NCI-H1436 (cell line): ENCODE results near the gene NEGR1.

Experiments used
- DNase-seq: peaks from one replicate; lab custom pipeline; 2025; lab: John Stamatoyannopoulos, UW

The NEGR1 gene

GRCh38 chr1:71464016-71464415 is 818.3 kb downstream of the NEGR1 start:
- no peak for DNase-seq

- DNase-seq, result no peak
Observed at GRCh38 chr1:71463144-71463543, 819.2 kb downstream of the NEGR1 start.

GRCh38 chr1:71462247-71462646 is 820.1 kb downstream of the NEGR1 start:
- DNase-seq, result no peak

DNA sequence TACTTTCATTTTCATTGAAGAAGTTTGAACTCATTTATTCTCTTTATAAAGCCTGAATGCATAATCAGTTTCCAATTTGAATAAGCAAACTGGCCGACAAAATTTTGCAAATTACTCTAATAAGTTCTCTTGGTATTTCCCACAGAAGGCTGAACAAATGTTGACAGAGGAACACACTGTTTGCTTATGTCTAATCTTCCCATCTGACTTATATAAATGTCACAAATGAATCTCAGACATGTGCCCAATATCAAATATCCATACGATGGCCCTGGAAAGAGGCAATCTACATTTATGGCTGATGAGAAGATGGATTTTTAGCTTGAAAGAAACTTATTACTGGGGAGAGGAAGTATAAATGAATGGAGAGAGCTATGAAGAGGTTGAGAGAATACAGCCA is 820.9 kb downstream of the NEGR1 start:
- DNase-seq, result no peak

DNA sequence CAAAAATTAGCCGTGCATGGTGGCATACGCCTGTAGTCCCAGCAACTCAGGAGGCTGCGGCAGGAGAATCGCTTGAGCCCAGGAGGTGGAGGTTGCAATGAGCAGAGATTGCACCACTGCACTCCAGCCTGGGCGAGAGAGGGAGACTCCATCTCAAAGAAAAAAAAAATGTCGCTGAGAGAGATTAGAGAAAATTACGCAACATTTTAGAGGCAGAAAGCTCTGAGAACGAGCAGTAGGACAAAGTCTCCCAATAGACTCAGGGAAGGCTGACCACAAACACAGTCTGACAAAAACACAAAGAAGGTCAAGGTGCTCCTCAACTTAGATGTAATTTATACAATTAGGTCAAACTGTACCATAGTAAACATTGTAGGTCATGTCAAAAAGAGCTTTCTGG is 833.9 kb downstream of the NEGR1 start:
- no peak for DNase-seq

GRCh38 chr1:71438626-71439025 is 843.7 kb downstream of the NEGR1 start:
- DNase-seq, result no peak

DNA sequence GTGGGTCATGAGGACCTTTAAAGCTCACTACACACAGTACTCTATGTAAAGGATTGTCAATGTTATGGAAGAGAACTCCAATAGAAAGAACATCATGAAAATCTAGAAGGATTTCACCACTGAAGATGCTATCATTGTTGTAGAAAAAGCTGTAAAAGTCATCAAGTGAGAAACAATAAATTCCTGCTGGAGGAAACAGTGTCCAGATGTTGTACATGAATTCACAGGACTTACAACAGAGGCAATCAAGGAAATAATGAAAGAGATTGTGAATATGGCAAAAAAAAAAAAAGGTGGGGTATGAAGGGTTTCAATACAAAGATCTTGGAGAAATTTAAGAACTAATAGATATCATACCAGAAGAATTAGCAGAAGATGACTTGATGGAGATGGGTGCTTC is 846.4 kb downstream of the NEGR1 start:
- DNase-seq, result no peak

DNA sequence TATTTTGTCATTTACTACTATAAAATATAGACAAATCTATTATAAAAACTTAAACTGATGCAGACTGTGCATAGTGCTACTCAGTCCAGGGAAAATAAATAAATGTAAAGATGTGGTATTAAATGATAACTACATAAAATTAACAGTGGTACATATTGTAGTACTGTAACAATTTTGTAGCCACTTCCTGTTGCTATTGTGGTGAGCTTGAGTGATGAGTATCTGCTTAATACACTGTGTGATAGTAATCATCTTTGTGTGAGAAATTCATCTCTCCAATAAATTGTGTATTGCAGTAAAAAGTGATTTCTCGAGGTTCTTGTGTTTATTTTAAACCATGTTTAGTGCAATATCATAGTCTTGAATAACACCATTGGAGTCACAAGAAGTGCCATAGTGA is 848.1 kb downstream of the NEGR1 start:
- DNase-seq, result no peak

- no peak for DNase-seq
Observed at GRCh38 chr1:71428029-71428428, 854.3 kb downstream of the NEGR1 start.

DNA sequence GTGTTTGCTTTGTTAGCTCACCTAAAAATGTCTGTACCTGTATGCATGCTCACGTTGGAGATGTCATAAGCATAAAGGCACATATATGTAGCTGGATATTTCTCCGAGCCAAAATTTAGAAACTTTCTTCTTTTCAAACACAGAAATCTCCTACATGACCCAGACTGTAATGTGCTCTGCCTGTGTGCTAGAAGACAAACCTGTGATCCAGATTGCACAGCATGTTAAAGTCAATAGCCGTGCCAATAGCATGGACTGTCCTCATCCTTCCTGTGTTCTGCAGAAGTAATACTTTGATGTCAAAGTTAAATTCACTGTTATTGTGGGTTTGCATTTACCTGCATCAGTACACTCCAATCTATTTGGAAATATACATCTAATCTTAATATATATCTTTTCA is 855.3 kb downstream of the NEGR1 start:
- DNase-seq, result no peak

GRCh38 chr1:71424536-71424935 is 857.8 kb downstream of the NEGR1 start:
- no peak for DNase-seq

DNA sequence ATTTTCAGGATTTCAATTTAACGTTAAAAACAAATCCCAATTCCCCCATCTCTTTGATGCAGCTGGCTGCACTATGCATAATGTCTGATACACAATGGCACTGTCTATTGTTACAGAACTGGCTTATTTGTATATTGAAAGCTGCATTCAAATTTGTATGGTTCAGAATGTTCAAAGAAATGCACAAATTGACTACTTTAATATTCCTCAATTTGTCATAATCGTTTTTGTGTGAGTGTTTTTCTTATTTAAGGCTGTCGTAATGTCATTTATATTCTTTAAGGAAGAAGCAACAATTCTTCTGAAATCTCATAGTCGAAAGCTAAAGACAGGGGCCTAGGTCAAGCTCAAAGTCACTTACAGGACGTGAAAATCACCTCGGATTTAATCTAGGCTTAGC is 860.1 kb downstream of the NEGR1 start:
- DNase-seq, result no peak

GRCh38 chr1:71417421-71417820 is 864.9 kb downstream of the NEGR1 start:
- DNase-seq, result no peak

DNA sequence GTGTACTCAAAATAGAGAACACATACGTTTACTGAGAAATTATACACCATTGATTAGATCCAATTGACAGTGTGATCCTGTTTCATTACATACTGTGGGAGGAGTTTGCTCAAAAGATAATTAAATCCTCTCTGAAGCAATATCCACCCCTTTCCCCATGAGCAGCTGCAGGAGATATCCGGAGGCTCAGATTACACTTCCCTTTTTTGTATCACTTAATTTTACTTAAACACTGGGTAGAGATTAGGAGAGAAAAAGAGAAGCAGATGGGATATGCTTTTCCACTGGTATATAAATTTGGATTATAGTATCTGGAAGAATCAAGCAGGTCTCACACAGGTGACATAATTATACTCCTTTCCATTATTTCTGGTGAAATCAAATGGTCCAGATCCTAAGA is 868.2 kb downstream of the NEGR1 start:
- DNase-seq, result peak; percentile 72

GRCh38 chr1:71413441-71414175 is 868.7 kb downstream of the NEGR1 start:
- no peak for DNase-seq

GRCh38 chr1:71400050-71400449 is 882.3 kb downstream of the NEGR1 start:
- no peak for DNase-seq

GRCh38 chr1:71399594-71399993 is 882.7 kb downstream of the NEGR1 start:
- no peak for DNase-seq

- DNase-seq, result no peak
Observed at GRCh38 chr1:71393301-71393700, 889.0 kb downstream of the NEGR1 start.

GRCh38 chr1:71390518-71390917 is 891.8 kb downstream of the NEGR1 start:
- no peak for DNase-seq

DNA sequence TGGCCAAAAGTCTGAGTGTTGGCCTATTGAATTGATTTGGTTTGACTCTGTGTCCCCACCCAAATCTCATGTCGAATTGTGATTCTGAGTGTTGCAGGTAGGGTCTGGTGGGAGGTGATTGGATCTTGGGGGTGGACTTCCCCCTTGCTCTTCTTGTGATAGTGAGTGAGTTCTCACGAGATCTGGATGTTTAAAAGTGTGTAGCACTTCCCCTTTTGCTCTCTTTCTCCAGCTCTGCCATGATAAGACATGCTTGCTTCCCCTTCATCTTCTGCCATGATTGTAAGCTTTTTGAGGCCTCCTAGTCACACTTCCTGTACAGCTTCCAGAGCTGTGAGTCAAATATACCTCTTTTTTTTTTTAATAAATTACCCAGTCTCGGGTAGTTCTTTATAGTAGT is 904.5 kb downstream of the NEGR1 start:
- DNase-seq, result no peak

DNA sequence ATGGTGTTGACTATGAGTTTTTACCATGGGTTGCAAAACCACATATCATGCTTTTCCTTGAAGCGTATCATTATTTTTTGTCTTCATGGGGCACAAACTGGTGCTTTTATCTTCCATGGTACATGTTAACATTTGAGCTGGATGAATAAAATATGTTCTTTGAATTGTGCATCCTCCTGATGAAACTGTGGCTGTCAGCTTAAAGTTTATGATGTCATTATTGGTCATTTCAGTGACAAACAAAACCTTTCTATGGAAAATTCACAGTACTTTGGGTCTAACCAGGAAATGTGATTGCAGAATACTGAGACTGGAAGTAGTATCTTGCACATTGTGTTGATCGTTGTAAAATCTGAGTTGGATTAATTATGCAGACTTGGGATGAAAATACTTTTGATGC is 909.8 kb downstream of the NEGR1 start:
- no peak for DNase-seq

DNA sequence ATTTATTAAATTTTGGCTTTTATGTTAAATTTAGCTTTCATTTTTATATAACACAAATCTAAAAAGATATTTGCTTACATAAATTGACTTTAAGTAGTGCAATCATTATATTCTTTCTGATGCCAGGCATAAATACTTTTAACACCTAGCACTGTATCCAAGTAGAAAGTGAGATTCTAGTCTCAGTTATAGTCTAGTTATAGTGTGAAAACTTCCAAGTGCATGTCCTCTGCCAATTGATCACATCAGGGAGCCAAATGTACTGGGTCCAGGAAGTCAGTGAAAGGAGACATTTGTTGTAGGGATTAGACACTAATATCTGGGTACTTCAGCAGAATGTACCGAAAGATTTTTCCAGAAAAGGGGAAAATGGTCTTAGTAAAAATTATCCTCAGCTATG is 910.8 kb downstream of the NEGR1 start:
- no peak for DNase-seq

DNA sequence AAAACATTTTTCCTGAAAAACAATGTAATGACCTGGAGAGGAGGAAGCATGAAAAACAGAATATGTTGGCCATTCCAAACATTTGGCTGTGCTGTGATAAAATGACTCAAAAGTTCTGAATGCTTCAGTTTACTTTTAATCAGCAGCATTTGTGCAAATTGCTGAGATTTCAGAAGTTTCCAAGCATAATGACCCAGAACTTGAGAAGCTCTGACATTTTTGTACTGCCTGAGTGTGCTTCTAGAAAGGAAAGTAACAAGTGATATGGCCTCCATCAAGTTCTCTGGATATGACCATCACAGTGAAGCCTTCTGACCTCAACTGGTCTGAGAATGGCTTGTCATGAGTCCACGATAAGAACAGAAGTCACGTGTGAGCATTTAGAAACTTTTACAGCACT is 918.1 kb downstream of the NEGR1 start:
- DNase-seq, result no peak

GRCh38 chr1:71362691-71363090 is 919.6 kb downstream of the NEGR1 start:
- DNase-seq, result no peak

DNA sequence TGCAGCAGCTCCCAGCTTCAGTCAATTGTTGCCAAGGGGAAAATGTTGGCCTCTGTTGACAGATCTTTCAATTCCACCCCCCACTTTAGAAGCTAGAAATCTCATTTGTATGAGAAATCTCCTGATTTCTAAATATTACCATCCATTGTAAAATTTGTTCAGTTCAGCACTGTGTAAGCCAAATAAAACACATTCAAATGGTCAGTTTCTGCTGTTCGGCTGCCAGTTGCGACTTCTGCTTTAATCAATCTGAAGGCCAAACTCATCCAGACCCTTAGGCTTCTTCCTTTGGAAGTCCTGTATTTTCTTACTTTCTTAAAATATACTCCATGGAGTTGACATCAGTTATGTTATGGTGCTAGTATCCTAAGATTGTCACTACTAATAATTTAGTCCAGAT is 920.3 kb downstream of the NEGR1 start:
- DNase-seq, result no peak
